Type B pancreatic cell (in vitro differentiated cells): ENCODE data around the gene MATN3. TPM values are rescaled to one million over a fixed set of nuclear protein-coding genes. Genes with fewer than 3 reads are reported as not detected.

ENCODE experiments used
- DNase-seq: peaks from one replicate; pipeline ENCODE4 v3.0.0; 2021; ENCODE audit warnings: mixed read lengths; ENCODE audit not compliant: unreplicated experiment; ENCODE audit errors: extremely low spot score
- H3K27ac Mint-ChIP-seq: 2 replicates; pipeline ENCODE4 v1.8.0; 2021; ENCODE audit warnings: mild to moderate bottlenecking, mixed read lengths
- H3K27me3 Mint-ChIP-seq: 2 replicates; pipeline ENCODE4 v1.8.0; 2021; ENCODE audit warnings: mixed read lengths
- H3K36me3 Mint-ChIP-seq: 2 replicates; pipeline ENCODE4 v1.8.0; 2021; ENCODE audit warnings: mixed read lengths
- H3K4me1 Mint-ChIP-seq: one replicate; pipeline ENCODE4 v1.8.0; 2021; ENCODE audit warnings: mixed read lengths; ENCODE audit not compliant: unreplicated experiment
- H3K4me3 Mint-ChIP-seq: 2 replicates; pipeline ENCODE4 v1.8.0; 2021; ENCODE audit warnings: mild to moderate bottlenecking, mixed read lengths
- H3K9me3 Mint-ChIP-seq: 2 replicates; pipeline ENCODE4 v1.8.0; 2021; ENCODE audit warnings: mixed read lengths
- total RNA-seq: library from RNA; stranded (reverse); gene quantifications from 2 replicates; pipeline ENCODE4 v1.2.1, GENCODE V29; 2021; ENCODE audit warnings: low replicate concordance
- TF ChIP-seq, protein P1 (sequence below): fragments of 200-600 bp; sonication (generic); conservative IDR thresholded peaks from 2 replicates; pipeline ENCODE4 v1.5.0; 2021; ENCODE audit warnings: antibody characterized with exemption, mild to moderate bottlenecking

MATN3 gene
- total RNA-seq, 1 donor from 2014 or later = 3.0 TPM

DNA sequence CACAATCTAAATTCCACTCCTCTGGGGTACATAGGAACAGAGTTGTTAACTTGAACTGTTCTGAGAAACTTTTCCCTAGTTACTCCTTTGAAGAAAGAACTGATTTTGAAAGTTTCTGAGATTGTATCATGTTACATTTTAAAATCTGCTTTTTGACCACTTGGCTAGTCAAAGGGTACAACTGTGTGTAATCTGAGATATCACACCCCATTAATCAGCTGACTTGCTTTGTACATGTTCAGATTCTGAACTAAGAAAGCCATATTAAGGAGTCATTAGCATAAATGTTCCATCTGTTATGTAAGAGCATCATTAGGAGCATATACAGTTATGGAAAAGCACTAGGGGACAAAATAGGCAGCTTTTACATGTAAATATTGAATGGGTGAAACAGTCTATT is 18.7 kb downstream of the MATN3 start:
- Mint-ChIP-seq H3K9me3 (no peaks in the 10 kb centered on the region), H3K4me1 (peaks cover 14% of the 10 kb centered on the region), H3K27me3 (no peaks in the 10 kb centered on the region), H3K27ac (no peak overlapping the region), H3K36me3 (no peaks in the 10 kb centered on the region), H3K4me3 (no peak overlapping the region)
- TF ChIP-seq, protein P1, sequence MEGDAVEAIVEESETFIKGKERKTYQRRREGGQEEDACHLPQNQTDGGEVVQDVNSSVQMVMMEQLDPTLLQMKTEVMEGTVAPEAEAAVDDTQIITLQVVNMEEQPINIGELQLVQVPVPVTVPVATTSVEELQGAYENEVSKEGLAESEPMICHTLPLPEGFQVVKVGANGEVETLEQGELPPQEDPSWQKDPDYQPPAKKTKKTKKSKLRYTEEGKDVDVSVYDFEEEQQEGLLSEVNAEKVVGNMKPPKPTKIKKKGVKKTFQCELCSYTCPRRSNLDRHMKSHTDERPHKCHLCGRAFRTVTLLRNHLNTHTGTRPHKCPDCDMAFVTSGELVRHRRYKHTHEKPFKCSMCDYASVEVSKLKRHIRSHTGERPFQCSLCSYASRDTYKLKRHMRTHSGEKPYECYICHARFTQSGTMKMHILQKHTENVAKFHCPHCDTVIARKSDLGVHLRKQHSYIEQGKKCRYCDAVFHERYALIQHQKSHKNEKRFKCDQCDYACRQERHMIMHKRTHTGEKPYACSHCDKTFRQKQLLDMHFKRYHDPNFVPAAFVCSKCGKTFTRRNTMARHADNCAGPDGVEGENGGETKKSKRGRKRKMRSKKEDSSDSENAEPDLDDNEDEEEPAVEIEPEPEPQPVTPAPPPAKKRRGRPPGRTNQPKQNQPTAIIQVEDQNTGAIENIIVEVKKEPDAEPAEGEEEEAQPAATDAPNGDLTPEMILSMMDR = no peak
- DNase-seq = no peak

GRCh38 chr2:19991895-19992294 is 20.6 kb downstream of the MATN3 start:
- no peak overlapping the region for H3K4me3 Mint-ChIP-seq
- no peaks in the 10 kb centered on the region for H3K9me3 Mint-ChIP-seq
- H3K4me1 Mint-ChIP-seq = peaks cover 23% of the 10 kb centered on the region
- no peak overlapping the region for H3K27ac Mint-ChIP-seq
- DNase-seq = no peak
- H3K27me3 Mint-ChIP-seq = no peaks in the 10 kb centered on the region
- H3K36me3 Mint-ChIP-seq = peaks cover 3% of the 10 kb centered on the region
- TF ChIP-seq, protein P1 = no peak

- H3K27ac Mint-ChIP-seq = no peak overlapping the region
- H3K4me1 Mint-ChIP-seq = peaks cover 23% of the 10 kb centered on the region
- H3K4me3 Mint-ChIP-seq = peak overlapping the region; percentile 96
- DNase-seq = no peak
- H3K9me3 Mint-ChIP-seq = no peaks in the 10 kb centered on the region
- peaks cover 11% of the 10 kb centered on the region for H3K36me3 Mint-ChIP-seq
- H3K27me3 Mint-ChIP-seq = no peaks in the 10 kb centered on the region
- TF ChIP-seq, protein P1 = no peak
Observed at GRCh38 chr2:19990416-19990728, 22.1 kb downstream of the MATN3 start.

DNA sequence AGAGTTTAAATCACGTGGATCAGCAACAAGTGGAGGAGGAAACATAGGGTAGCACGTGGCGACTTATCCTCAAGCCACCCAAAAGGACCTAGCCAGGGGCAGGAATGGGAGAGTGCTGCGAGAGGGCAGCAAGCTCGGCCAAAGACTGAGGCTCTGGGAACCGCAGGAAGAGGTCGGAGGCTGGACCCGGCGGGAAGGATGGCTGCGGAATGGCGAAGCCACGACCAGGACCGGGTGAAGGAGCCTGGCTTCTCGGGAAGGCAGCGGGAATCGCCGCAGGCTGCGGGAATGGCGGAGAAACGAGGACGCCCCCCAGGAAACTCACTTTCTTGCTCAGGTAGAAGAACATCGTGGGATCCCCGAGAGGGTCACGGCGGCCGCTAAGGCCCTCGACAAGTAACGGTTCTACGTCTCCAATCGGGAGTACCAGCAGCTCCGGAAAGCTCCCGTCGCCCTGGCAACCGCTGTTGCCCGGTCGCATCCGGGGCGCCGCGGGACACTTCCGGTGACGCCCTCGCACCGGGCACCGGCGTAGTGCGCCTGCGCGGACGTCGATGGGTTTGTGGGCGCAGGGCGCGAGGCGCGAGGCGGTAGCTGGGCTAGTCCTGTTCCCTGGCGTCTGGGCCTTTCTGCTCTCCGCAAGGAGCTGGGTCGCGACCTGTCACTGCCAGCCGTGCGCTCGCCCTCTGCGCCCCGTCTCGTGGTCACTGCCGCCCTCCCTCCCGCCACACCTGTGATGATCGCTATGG is 22.6 kb downstream of the MATN3 start, which contains the start of gene WDR35:
Gene WDR35, minus strand, starts transcription at position 439 of the 749 bp plus-strand sequence. Its CDS starts 90 bp downstream, at position 349.
- Mint-ChIP-seq H3K4me1 (peaks cover 23% of the 10 kb centered on the region), H3K4me3 (peak within 1 kb of the TSS; percentile 96), H3K27ac (peak within 1 kb of the TSS; percentile 77), H3K36me3 (peaks cover 11% of the 10 kb centered on the region), H3K27me3 (no peaks in the 10 kb centered on the region), H3K9me3 (no peaks in the 10 kb centered on the region)
- peak; percentile 95 for DNase-seq
- TF ChIP-seq, protein P1 = no peak

GRCh38 chr2:19989342-19989666 is 23.2 kb downstream of the MATN3 start:
- peaks cover 13% of the 10 kb centered on the region for H3K36me3 Mint-ChIP-seq

More at GRCh38 chr2:19989342-19989666, 23.2 kb downstream of the MATN3 start:
- TF ChIP-seq, protein P1 = no peak
- no peaks in the 10 kb centered on the region for H3K27me3 Mint-ChIP-seq
- H3K4me3 Mint-ChIP-seq = peak overlapping the region; percentile 96
- H3K4me1 Mint-ChIP-seq = peaks cover 25% of the 10 kb centered on the region
- H3K9me3 Mint-ChIP-seq = no peaks in the 10 kb centered on the region
- H3K27ac Mint-ChIP-seq = peak overlapping the region; percentile 77
- no peak for DNase-seq
